Measurements from ENCODE around the gene CD82.

The CD82 gene

DNA sequence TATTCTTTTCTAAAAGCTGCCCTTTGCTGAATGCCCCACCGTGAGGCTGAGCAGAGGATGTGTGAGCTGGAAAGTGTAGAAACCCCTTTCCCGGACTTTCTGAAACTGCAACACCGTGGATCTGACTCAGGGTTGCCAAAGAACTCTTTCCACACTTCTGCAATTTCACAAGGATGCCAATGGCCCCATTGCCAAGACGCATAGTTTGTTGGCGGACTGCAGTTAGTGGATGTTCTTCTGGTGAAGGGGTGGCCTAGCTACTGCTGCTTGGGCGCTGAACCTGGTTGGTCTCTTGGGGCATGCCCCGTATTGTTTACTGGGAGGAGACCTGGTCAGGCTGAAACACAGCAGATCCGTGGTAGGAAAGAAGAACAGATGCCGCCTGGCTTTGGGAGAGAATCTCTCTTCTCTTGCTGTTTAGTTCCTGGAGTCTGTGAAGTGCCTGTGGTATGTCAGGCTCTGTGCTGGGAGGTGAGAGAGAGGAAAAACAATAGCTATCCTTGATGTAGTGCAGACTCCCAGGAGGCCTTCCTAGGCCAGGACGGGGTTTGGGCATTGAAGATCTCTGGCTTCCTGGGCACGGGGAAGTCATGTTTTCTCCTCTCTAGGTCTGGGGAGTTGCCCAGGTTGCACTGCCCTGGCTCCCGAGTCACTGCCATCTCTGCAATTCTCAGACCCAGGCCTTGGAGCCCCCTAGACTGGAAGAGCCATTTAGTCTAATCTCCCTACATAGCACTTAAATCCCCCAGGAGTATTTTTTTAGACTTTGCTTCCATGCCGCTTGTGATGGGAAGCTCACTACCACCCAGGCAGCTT lies 26.9 kb downstream of the CD82 start:
- no peak overlapping the region for H3K27ac ChIP-seq (ENCODE audit: low read depth, low read length)

DNA sequence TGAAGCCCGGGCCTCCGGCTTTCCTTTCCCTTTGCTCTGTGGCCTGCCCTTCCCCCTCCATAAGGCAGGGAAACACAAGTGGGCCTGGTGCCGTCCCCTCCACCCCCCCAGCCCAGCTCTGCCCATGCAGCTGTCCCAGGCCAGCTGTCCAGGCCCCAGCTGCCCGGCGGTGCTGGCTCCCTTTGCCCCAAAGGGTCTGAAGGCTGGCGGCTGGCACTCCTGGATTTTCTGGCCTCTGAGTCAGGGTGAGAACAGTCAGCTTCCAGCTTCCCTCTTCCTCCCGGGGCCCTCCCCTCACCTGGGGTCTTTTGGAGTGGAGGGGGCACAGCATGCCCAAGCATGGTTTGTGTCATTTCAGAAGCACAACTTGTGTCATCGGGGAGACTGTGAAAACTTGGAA lies 27.8 kb downstream of the CD82 start:
- Histone ChIP-seq H3K4me3 (ENCODE audit: insufficient read depth, low read length, poor library complexity, severe bottlenecking) (no peak overlapping the region), H3K9me3 (ENCODE audit: insufficient read depth, low read length) (no peaks in the 10 kb centered on the region), H4K20me1 (ENCODE audit: low read depth, low read length) (no peaks in the 10 kb centered on the region), H3K27me3 (ENCODE audit: low read length) (no peaks in the 10 kb centered on the region), H3K9me2 (replicated peaks; ENCODE audit: insufficient read depth, low read length) (no peaks in the 10 kb centered on the region), H3K79me2 (ENCODE audit: insufficient read depth, low read length) (no peaks in the 10 kb centered on the region), H3K4me2 (ENCODE audit: low read depth, low read length, poor library complexity, severe bottlenecking) (no peak overlapping the region), H3K9ac (ENCODE audit: low read length) (no peak overlapping the region), H2AFZ (ENCODE audit: low read depth, low read length, severe bottlenecking) (no peak overlapping the region), H3F3A (ENCODE audit: insufficient read depth) (no peaks in the 10 kb centered on the region), H3K36me3 (ENCODE audit: low read length) (no peaks in the 10 kb centered on the region), H3K27ac (ENCODE audit: low read depth, low read length) (no peak overlapping the region)
- TF ChIP-seq, protein P1, sequence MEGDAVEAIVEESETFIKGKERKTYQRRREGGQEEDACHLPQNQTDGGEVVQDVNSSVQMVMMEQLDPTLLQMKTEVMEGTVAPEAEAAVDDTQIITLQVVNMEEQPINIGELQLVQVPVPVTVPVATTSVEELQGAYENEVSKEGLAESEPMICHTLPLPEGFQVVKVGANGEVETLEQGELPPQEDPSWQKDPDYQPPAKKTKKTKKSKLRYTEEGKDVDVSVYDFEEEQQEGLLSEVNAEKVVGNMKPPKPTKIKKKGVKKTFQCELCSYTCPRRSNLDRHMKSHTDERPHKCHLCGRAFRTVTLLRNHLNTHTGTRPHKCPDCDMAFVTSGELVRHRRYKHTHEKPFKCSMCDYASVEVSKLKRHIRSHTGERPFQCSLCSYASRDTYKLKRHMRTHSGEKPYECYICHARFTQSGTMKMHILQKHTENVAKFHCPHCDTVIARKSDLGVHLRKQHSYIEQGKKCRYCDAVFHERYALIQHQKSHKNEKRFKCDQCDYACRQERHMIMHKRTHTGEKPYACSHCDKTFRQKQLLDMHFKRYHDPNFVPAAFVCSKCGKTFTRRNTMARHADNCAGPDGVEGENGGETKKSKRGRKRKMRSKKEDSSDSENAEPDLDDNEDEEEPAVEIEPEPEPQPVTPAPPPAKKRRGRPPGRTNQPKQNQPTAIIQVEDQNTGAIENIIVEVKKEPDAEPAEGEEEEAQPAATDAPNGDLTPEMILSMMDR (IDR thresholded peaks at IDR 0.05; ENCODE audit: insufficient read depth, low read length, poor library complexity, severe bottlenecking): no peak
- no peak for TF ChIP-seq EZH2phosphoT487 (conservative IDR thresholded peaks at IDR 0.05; ENCODE audit: low read length)

More for the DNA sequence above, 26.9 kb downstream of the CD82 start:
- TF ChIP-seq, protein P1 (IDR thresholded peaks at IDR 0.05; ENCODE audit: insufficient read depth, low read length, poor library complexity, severe bottlenecking): no peak
- TF ChIP-seq EZH2phosphoT487 (conservative IDR thresholded peaks at IDR 0.05; ENCODE audit: low read length): no peak
- no peaks in the 10 kb centered on the region for H3K79me2 ChIP-seq (ENCODE audit: insufficient read depth, low read length)
- no peak overlapping the region for H3K9ac ChIP-seq (ENCODE audit: low read length)
- no peaks in the 10 kb centered on the region for H4K20me1 ChIP-seq (ENCODE audit: low read depth, low read length)
- H3K9me3 ChIP-seq (ENCODE audit: insufficient read depth, low read length): no peaks in the 10 kb centered on the region
- H3K4me3 ChIP-seq (ENCODE audit: insufficient read depth, low read length, poor library complexity, severe bottlenecking): no peak overlapping the region
- no peaks in the 10 kb centered on the region for H3K9me2 ChIP-seq (replicated peaks; ENCODE audit: insufficient read depth, low read length)
- H3K36me3 ChIP-seq (ENCODE audit: low read length): no peaks in the 10 kb centered on the region
- no peaks in the 10 kb centered on the region for H3F3A ChIP-seq (ENCODE audit: insufficient read depth)
- no peaks in the 10 kb centered on the region for H3K27me3 ChIP-seq (ENCODE audit: low read length)
- H3K4me2 ChIP-seq (ENCODE audit: low read depth, low read length, poor library complexity, severe bottlenecking): no peak overlapping the region
- no peak overlapping the region for H2AFZ ChIP-seq (ENCODE audit: low read depth, low read length, severe bottlenecking)

DNA sequence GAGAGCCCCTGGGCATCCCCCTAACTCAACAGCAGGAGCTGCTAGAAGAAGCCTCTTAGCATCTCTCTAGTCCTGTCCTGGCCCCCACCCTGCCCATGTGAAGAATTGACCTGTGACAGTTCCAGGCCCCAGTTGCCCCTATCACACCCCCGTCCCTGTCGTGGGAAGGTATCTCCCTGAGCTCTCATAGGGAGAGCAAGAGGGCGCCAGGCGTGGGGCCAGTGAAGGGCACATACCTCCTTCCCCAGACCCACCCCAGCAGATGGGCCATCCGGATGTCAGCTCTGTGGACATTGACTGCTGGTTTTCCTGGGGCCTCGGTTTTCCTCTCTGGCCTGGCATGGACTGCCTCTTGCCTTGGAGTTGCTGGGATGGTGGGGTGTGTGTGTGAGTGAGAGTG lies 29.5 kb downstream of the CD82 start:
- no peaks in the 10 kb centered on the region for H4K20me1 ChIP-seq (ENCODE audit: low read depth, low read length)
- no peaks in the 10 kb centered on the region for H3K9me2 ChIP-seq (replicated peaks; ENCODE audit: insufficient read depth, low read length)
- H2AFZ ChIP-seq (ENCODE audit: low read depth, low read length, severe bottlenecking): no peak overlapping the region
- no peak overlapping the region for H3K27ac ChIP-seq (ENCODE audit: low read depth, low read length)
- H3K4me2 ChIP-seq (ENCODE audit: low read depth, low read length, poor library complexity, severe bottlenecking): no peak overlapping the region
- H3K4me3 ChIP-seq (ENCODE audit: insufficient read depth, low read length, poor library complexity, severe bottlenecking): no peak overlapping the region
- H3K9me3 ChIP-seq (ENCODE audit: insufficient read depth, low read length): no peaks in the 10 kb centered on the region
- no peak overlapping the region for H3K9ac ChIP-seq (ENCODE audit: low read length)
- no peaks in the 10 kb centered on the region for H3K27me3 ChIP-seq (ENCODE audit: low read length)
- H3K36me3 ChIP-seq (ENCODE audit: low read length): no peaks in the 10 kb centered on the region
- no peak for TF ChIP-seq EZH2phosphoT487 (conservative IDR thresholded peaks at IDR 0.05; ENCODE audit: low read length)
- TF ChIP-seq, protein P1 (IDR thresholded peaks at IDR 0.05; ENCODE audit: insufficient read depth, low read length, poor library complexity, severe bottlenecking): no peak
- no peaks in the 10 kb centered on the region for H3K79me2 ChIP-seq (ENCODE audit: insufficient read depth, low read length)
- no peaks in the 10 kb centered on the region for H3F3A ChIP-seq (ENCODE audit: insufficient read depth)

Data from SU-DHL-6 (cell line).